ENCODE results near the gene ZBTB12.

- TF ChIP-seq GATA2 (IDR thresholded peaks at IDR 0.05; ENCODE audit: low read depth, low read length) (no peak), GATA3 (IDR thresholded peaks at IDR 0.05; ENCODE audit: low read depth, low read length) (no peak)
These were observed 25.5 kb downstream of the ZBTB12 start for GRCh38 chr6:31876357-31876756.
